GM19372 (cell line): ENCODE results near the gene NTN1.

ENCODE experiments used
- ATAC-seq: cut with Tn5 transposase; IDR thresholded peaks from one replicate; pipeline ENCODE4 v1.9.1; 2021; ENCODE audit warnings: mild to moderate bottlenecking, low read depth, moderate library complexity; ENCODE audit not compliant: unreplicated experiment

NTN1 gene

DNA sequence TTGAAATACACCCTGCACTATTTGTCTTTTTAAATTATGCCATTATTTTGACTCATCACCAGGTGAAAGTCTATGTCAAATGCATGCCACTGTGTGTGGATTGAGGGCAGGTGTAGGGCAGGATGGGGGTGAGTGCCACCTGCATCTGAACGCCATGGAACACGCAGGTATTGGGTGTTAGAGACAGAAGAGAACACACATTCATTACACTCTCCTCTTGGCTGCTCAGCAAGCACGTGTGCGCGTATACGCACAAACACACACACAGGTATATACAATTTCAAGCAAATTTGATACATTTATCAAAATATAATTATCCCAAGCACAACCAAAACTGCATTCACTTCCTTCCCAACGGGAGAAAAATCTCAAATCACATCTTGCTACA is 268.9 kb downstream of the NTN1 start:
- ATAC-seq, result no peak

GRCh38 chr17:9291912-9292560 is 270.7 kb downstream of the NTN1 start:
- ATAC-seq, result no peak

DNA sequence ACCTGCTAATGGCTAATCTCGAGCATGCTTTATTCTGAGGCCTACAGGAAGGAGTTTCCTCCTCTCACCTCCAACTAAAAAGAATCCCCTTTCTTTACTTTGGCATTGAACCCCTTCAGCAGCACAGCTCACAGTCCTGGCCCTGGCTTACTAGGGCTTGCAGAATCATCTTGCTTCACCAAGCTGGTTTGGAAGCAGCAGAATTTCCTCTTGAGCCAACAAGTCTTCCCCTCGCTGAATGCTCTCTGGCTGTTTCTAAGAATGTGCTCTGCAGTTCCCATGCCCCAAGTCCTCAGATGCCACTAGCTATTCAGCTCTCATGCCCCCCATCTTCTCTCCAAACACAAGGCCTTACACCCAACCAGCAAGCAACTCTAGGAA is 271.2 kb downstream of the NTN1 start:
- ATAC-seq, result no peak
